Uterus (tissue), 2 donors: ENCODE results near the gene PAM.

ENCODE experiments used
- CTCF ChIP-seq, 4 experiments: fragments of 200-600 bp in 2 of 4; fragments of 450-650 bp in 2 of 4; sonication (generic) in 2 of 4; IDR thresholded peaks; one replicate each; pipeline ENCODE4 v1.5.1; 2016 to 2019; ENCODE audit warnings: antibody characterized with exemption in 4 of 4, mild to moderate bottlenecking in 2 of 4, moderate library complexity in 1 of 4
- POLR2A ChIP-seq, 2 donors: fragments of 450-650 bp; IDR thresholded peaks; one replicate each; pipeline ENCODE4 v1.6.1; 2016; ENCODE audit warnings: antibody characterized with exemption in 2 of 2, mild to moderate bottlenecking in 1 of 2, moderate library complexity in 1 of 2

GRCh38 chr5:102802708-102803458 lies 47.8 kb downstream of the PAM start:
- no peak for TF ChIP-seq CTCF (IDR thresholded peaks at IDR 0.05)
- no peak for TF ChIP-seq POLR2A (IDR thresholded peaks at IDR 0.05)
